ENCODE data around the gene AJM1. TPM values are rescaled to one million over a fixed set of nuclear protein-coding genes. Genes with fewer than 3 reads are reported as not detected.
"Not testable (repeated sequence)": the region's sequence is repeated elsewhere in the genome, so short reads cannot be mapped to it uniquely, and the experiment has no call there.

Gene AJM1
- total RNA-seq, 1 experiment from 2014 or later = 2.9 TPM

GRCh38 chr9:136831002-136831719 lies 11.1 kb upstream of the AJM1 start:
- H3K4me3 Mint-ChIP-seq (ENCODE audit: low read depth, unreplicated experiment) = no peak overlapping the region
- no peaks in the 10 kb centered on the region for H3K27me3 Mint-ChIP-seq (ENCODE audit: unreplicated experiment)
- H3K36me3 Mint-ChIP-seq (ENCODE audit: insufficient read depth, unreplicated experiment) = peaks cover 22% of the 10 kb centered on the region
- intact Hi-C loops (cut with micrococcal nuclease; ENCODE audit: unreplicated experiment) = no loop called here
- no peaks in the 10 kb centered on the region for H3K4me1 Mint-ChIP-seq (ENCODE audit: low read depth, unreplicated experiment)
- BruUV-seq (replicated peaks) = no TSS peak
- TF ChIP-seq CTCF (IDR thresholded peaks at IDR 0.05; ENCODE audit: unreplicated experiment) = no peak
- CTCF ChIA-PET = no interaction called here
- DNase-seq = no peak
- H3K9me3 Mint-ChIP-seq (ENCODE audit: low read depth, unreplicated experiment) = no peaks in the 10 kb centered on the region
- no peak overlapping the region for H3K27ac Mint-ChIP-seq (ENCODE audit: unreplicated experiment)

- Mint-ChIP-seq H3K9me3 (ENCODE audit: low read depth, unreplicated experiment) (no peaks in the 10 kb centered on the region), H3K4me1 (ENCODE audit: low read depth, unreplicated experiment) (no peaks in the 10 kb centered on the region), H3K4me3 (ENCODE audit: low read depth, unreplicated experiment) (no peak overlapping the region), H3K27me3 (ENCODE audit: unreplicated experiment) (no peaks in the 10 kb centered on the region), H3K27ac (ENCODE audit: unreplicated experiment) (no peak overlapping the region), H3K36me3 (ENCODE audit: insufficient read depth, unreplicated experiment) (peaks cover 22% of the 10 kb centered on the region)
- CTCF ChIA-PET = no interaction called here
- intact Hi-C loops (cut with micrococcal nuclease; ENCODE audit: unreplicated experiment) = no loop called here
- no TSS peak for BruUV-seq (replicated peaks)
- no peak for DNase-seq
- no peak for TF ChIP-seq CTCF (IDR thresholded peaks at IDR 0.05; ENCODE audit: unreplicated experiment)
Observed at GRCh38 chr9:136831720-136832104, 10.6 kb upstream of the AJM1 start.

DNA sequence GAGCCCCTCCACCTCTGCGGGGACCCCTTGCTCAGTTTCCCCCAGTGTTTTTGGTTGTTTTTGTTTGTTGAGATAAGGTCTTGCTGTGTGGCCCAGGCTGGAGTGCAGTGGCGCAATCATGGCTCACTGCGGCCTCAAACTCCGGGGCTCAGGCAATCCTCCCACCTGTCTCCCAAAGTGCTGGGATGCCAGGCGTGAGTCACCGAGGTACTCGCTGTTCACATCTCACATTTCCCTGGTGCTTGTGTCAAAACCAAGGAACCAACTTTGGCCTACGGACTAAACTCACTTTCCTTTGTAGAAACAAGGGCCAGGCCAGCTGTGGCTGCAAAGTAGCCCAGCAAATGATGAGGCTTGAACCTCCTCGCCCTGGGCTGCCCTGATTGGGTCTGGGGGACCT lies 9.7 kb upstream of the AJM1 start:
- TF ChIP-seq CTCF (IDR thresholded peaks at IDR 0.05; ENCODE audit: unreplicated experiment) = no peak
- intact Hi-C loops (cut with micrococcal nuclease; ENCODE audit: unreplicated experiment) = no loop called here
- Mint-ChIP-seq H3K4me3 (ENCODE audit: low read depth, unreplicated experiment) (no peak overlapping the region), H3K36me3 (ENCODE audit: insufficient read depth, unreplicated experiment) (peaks cover 22% of the 10 kb centered on the region), H3K4me1 (ENCODE audit: low read depth, unreplicated experiment) (no peaks in the 10 kb centered on the region), H3K27ac (ENCODE audit: unreplicated experiment) (no peak overlapping the region), H3K27me3 (ENCODE audit: unreplicated experiment) (no peaks in the 10 kb centered on the region), H3K9me3 (ENCODE audit: low read depth, unreplicated experiment) (no peaks in the 10 kb centered on the region)
- no peak for DNase-seq
- no TSS peak for BruUV-seq (replicated peaks)
- CTCF ChIA-PET = no interaction called here

- H3K4me1 Mint-ChIP-seq (ENCODE audit: low read depth, unreplicated experiment); H3K4me3 Mint-ChIP-seq (ENCODE audit: low read depth, unreplicated experiment); BruUV-seq (replicated peaks); DNase-seq; H3K9me3 Mint-ChIP-seq (ENCODE audit: low read depth, unreplicated experiment); H3K27me3 Mint-ChIP-seq (ENCODE audit: unreplicated experiment); intact Hi-C loops (cut with micrococcal nuclease; ENCODE audit: unreplicated experiment); CTCF ChIA-PET; H3K27ac Mint-ChIP-seq (ENCODE audit: unreplicated experiment): not testable (repeated sequence)
- H3K36me3 Mint-ChIP-seq (ENCODE audit: insufficient read depth, unreplicated experiment) = peaks cover 20% of the 10 kb centered on the region
Observed at GRCh38 chr9:136833381-136834048, 8.8 kb upstream of the AJM1 start.

All from Calu3 (cell line).